Measurements from ENCODE around the gene DNM3.

The DNM3 gene

GRCh38 chr1:171873664-171874063, 32.4 kb downstream of the DNM3 start:
- DNase-seq = no peak

- no peak for DNase-seq
Observed at GRCh38 chr1:171877701-171878100, 36.4 kb downstream of the DNM3 start.

- DNase-seq = no peak
Observed at GRCh38 chr1:171879556-171879955, 38.3 kb downstream of the DNM3 start.

- no peak for DNase-seq
Observed at GRCh38 chr1:171881442-171881841, 40.1 kb downstream of the DNM3 start.

- no peak for DNase-seq
Observed at GRCh38 chr1:171883849-171884248, 42.6 kb downstream of the DNM3 start.

GRCh38 chr1:171884475-171884874, 43.2 kb downstream of the DNM3 start:
- DNase-seq = no peak

- DNase-seq = no peak
Observed at GRCh38 chr1:171890131-171890530, 48.8 kb downstream of the DNM3 start.

- DNase-seq = no peak
Observed at GRCh38 chr1:171896936-171897703, 55.8 kb downstream of the DNM3 start.

DNA sequence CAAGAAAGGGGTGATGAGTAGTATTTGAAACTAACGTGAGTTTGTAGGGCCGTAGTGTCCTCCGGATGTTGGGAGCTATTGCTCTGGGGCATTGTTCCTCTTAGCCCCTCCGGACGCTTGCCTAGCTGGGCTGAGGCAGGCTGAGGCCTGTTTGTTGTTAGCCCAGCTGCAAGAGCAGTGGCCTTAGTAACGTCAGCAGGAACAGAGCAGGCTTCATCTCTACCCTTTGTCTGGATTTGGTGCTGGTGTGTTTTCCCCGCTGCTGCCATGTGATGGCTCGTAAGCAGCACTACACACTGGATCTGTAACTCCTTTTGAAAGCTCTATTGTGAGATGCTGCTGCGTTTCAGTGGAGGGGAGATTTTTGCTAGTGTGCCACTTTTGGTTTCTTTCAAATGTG, 57.6 kb downstream of the DNM3 start:
- no peak for DNase-seq

GRCh38 chr1:171899838-171900237, 58.5 kb downstream of the DNM3 start:
- DNase-seq = no peak

DNA sequence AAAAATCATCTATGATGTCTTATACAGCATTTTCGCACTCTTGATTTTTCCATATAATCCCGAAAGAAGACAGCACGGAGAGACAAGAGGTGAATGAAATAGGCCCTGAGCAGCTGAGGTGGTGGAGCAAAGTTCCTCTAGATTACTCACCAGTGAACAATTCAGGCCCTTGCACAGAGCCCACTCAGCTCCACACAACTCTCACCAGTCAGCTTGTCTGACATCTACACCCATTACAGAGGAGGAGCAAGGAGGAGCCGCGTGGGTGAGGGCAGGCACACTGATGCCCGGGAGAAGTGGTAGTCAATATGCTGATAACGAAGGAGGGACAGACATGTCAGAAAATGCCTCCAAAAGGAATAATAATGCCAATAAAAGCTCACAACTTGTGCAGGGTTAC, 59.9 kb downstream of the DNM3 start:
- DNase-seq = no peak

DNA sequence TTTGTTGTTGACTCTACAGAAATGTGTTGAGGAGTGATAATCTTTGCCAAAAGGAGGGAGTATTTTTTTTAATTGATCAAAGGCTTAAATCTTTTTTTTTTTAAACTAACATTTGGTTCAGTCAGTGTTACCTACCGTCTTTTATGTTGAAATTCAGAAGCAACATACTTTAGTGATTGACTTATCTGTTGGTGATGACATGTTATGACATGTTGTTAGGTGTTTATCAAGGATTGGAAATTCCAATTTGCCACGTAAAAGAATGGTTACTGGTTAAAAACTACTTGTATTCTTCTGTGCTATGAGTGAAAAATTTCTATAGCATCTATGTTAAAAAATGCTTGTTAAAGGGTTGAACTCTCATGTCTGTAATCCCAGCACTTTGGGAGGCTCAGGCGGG, 61.2 kb downstream of the DNM3 start:
- no peak for DNase-seq

GRCh38 chr1:171904778-171905450, 63.6 kb downstream of the DNM3 start:
- DNase-seq = no peak

DNA sequence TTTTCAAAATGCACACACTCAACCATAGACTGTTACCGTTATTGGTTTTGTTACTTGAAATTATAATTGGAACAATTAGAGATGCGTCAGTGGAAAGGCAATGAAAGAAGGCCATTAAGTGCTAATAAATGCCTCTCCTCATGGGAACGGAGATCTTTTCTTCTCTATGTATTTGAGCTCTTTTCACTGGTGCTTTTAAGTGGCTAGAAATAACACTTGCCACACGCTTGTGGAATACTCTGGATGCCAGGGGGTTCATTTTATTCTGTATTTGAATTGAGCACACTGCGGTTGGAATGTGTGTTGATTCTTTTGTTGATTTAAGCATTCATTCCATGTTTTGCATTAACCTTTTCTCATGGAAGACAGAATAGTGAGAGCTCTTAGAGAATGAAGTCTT, 68.4 kb downstream of the DNM3 start:
- no peak for DNase-seq

DNA sequence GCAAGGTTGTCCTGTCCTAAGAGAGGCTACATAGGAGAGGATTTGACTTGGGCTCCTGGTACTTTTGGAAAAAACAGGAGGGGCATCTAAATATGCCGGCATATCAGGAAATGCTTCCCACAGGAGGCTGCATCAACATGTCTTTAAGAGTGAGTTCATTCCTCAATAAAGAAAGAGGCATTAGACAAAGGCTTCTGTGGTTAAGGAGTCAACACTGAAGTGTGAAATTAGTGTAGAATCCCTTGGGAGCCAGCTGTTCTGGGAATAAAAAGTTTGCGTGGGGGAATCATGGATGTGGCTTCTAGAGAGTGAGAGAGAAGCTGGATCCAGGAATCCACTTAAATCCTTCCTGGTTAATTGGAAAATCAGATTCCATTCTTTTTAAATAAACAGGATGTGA, 69.5 kb downstream of the DNM3 start:
- DNase-seq = no peak

GRCh38 chr1:171911506-171911905, 70.2 kb downstream of the DNM3 start:
- DNase-seq = no peak

- no peak for DNase-seq
Observed at GRCh38 chr1:171912509-171913175, 71.3 kb downstream of the DNM3 start.

DNA sequence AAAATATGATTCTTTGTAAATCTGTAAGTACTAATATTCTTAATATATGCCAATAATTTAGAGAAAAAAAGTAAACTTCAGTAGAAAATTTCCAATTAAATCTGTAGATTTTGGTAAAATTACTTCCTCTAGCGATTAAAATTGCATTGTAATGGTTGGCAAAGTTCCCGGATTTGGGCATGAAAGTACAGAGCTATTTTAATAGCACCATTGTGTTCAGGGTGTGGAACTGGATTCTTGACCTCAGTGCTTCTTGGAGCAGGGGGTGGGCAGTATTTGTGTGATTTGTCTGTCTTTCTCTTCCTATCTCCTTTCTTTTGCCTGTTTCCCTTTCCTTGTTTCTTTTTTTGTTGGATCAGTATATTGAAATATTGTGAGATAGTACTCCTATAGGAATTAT, 72.1 kb downstream of the DNM3 start:
- no peak for DNase-seq

- DNase-seq = no peak
Observed at GRCh38 chr1:171916315-171916771, 75.0 kb downstream of the DNM3 start.

DNA sequence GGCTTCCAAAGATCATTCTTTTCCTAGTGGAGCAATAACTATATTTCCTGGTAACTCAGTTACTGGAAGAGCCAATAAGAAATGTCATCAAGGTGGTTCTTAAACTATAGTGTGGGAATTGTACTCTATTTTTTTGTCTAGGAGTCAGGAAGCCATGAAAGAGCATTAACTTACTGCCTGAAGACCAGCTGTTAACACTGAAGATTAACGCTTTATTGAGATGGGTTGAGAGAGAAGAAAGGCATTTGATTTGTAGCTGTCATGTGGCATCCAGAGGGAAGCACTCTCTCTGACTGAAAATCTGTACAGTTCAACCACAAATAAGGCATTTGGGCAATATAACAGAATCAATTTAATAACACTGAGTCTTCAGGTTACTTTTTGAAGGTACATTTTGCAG, 76.0 kb downstream of the DNM3 start:
- DNase-seq = no peak

DNA sequence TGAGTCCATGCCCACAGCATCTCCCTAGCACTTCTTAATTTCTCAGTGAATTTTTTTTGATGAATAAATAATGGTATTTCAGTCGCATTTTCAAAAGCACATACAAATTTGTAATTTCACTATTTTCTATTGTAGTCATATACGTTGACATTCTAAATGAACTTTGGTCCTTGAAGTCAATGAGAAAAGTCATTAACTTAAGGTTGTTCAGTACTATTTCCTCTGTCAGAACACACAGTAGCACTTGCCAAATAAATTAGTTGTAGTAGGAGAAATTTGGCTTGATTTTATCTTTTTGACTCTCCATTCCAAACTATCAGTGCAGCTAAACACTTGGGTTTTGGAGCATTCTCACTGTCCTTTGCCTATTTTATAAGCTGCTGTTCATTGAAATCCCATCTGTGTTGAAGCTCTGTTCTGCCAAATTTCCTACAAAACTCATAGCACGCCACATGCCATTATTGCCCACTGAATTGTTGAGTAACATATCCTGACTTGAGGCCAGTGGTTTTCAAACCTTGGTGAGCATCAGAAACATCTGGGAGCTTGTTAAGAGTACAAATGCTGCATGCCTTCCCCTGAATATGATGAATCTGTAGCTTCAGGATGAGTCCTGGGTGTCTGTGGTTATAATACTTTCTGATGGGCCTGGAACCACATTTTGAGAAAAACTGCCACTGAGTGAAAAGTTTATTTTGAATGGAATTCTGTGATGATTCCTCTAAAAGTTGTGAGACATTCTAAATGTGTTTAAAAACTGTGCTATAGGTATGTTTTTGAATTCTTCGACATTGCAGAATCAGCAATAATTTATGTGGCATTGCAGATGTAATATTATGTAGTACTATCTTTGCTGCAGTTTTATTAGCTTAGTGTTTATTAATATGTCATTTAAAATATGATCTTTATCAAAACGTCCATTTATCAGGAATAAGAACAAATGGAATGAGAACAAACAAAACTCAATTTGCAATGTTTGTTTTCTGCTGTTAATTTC, 78.9 kb downstream of the DNM3 start:
- DNase-seq = no peak

DNA sequence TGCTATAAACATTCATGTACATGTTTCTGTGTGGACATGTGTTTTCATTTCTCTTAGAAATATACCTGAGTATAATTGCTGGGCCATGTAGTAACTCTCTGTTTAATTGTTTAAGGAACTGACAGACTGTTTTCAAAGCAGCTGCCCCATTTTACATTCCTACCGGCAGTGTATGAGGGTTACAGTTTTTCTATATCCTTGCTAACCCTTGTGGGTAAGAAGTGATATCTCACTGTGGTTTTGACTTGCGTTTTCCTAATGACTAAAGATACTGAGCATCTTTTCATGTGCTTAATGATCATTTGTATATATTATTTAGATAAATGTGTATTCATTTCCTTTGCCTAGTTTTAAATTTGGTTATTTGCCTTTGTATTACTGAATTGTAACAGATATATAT, 81.7 kb downstream of the DNM3 start:
- DNase-seq = no peak

DNA sequence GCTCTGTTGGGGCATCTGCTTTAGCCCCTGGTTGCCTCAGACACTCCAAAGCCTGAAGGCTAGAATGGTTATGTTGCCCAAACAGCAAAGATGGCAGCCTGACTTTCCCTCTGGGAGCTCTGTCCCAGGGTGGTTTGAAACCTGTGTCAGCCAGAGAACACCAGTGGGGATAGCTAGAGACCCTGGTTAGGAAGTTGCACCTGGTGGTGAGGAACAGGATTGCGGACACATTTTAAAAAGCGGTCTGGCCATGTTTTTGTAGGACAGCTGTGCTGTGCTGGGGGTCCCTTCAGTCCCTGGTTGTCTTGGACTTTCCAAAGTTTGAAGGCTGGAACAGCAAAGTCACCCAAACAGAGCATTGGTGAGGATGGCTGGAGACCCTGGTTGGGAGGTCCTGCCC, 87.8 kb downstream of the DNM3 start:
- DNase-seq = no peak
